Osteoblast (primary cell): Measurements from ENCODE around the gene GNAI2. TPM values are rescaled to one million over a fixed set of nuclear protein-coding genes. Genes with fewer than 3 reads are reported as not detected.
"Not testable (repeated sequence)": the region's sequence is repeated elsewhere in the genome, so short reads cannot be mapped to it uniquely, and the experiment has no call there.

Experiments used
- DNase-seq: peaks from one replicate; pipeline ENCODE4 v3.0.0; 2011; ENCODE audit warnings: low spot score, mixed read lengths; ENCODE audit not compliant: insufficient read length; ENCODE audit errors: missing footprints
- H2AFZ ChIP-seq: 2 replicates; pipeline ENCODE4 v1.6.0; 2011; ENCODE audit warnings: mild to moderate bottlenecking, low read length
- H3K27ac ChIP-seq: 2 replicates; pipeline ENCODE4 v1.5.1; 2011; ENCODE audit warnings: mild to moderate bottlenecking, low read depth, low read length, moderate library complexity
- H3K27me3 ChIP-seq: 2 replicates; pipeline ENCODE4 v1.6.0; 2012; ENCODE audit warnings: mild to moderate bottlenecking, control low read depth, inconsistent platforms, low read length, moderate library complexity; ENCODE audit not compliant: insufficient read depth
- H3K36me3 ChIP-seq: 2 replicates; pipeline ENCODE4 v1.5.1; 2011; ENCODE audit warnings: mild to moderate bottlenecking, low read length, control low read depth, moderate library complexity; ENCODE audit not compliant: insufficient read depth
- H3K4me1 ChIP-seq: 2 replicates; pipeline ENCODE4 v1.5.1; 2011; ENCODE audit warnings: mild to moderate bottlenecking, low read length, control low read depth, moderate library complexity; ENCODE audit not compliant: insufficient read depth
- H3K4me2 ChIP-seq: 2 replicates; pipeline ENCODE4 v1.6.0; 2011; ENCODE audit warnings: mild to moderate bottlenecking, low read length; ENCODE audit not compliant: insufficient read depth
- H3K4me3 ChIP-seq: fragments of 200-600 bp; sonication (generic); 3 replicates; pipeline ENCODE4 v1.5.1; 2012; ENCODE audit warnings: mild to moderate bottlenecking, low read length, inconsistent platforms; ENCODE audit not compliant: insufficient read depth
- H3K79me2 ChIP-seq: 2 replicates; pipeline ENCODE4 v1.6.0; 2012; ENCODE audit warnings: mild to moderate bottlenecking, low read length, control low read depth, inconsistent platforms; ENCODE audit not compliant: insufficient read depth
- H3K9me3 ChIP-seq: 2 replicates; pipeline ENCODE4 v1.5.1; 2011; ENCODE audit warnings: low read depth, low read length, control low read depth
- H4K20me1 ChIP-seq: 2 replicates; pipeline ENCODE4 v1.6.0; 2012; ENCODE audit warnings: mild to moderate bottlenecking, low read length, control low read depth; ENCODE audit not compliant: insufficient read depth
- CTCF ChIP-seq: IDR thresholded peaks from 2 replicates; pipeline ENCODE4 v1.5.1; 2011; ENCODE audit warnings: mild to moderate bottlenecking, low read depth, low read length, moderate library complexity; ENCODE audit errors: extremely low read depth
- total RNA-seq: library from RNA; depleted of rRNA; stranded (reverse); fragments of >200 nt; gene quantifications from 2 replicates; pipeline ENCODE4 v1.2.3, GENCODE V29; 2012

The GNAI2 gene
- total RNA-seq, 1 donor: 223 TPM

GRCh38 chr3:50259432-50260026, 23.5 kb downstream of the GNAI2 start:
- Histone ChIP-seq H3K79me2 (peaks cover 33% of the 10 kb centered on the region), H3K27ac (peak overlapping the region; percentile 65), H2AFZ (no peak overlapping the region), H3K4me1 (peaks cover 29% of the 10 kb centered on the region), H3K9me3 (no peaks in the 10 kb centered on the region), H4K20me1 (peaks cover 23% of the 10 kb centered on the region), H3K4me2 (peak overlapping the region; percentile 85), H3K27me3 (no peaks in the 10 kb centered on the region), H3K4me3 (no peak overlapping the region), H3K36me3 (peaks cover 45% of the 10 kb centered on the region)
- TF ChIP-seq CTCF: no peak
- peak; percentile 88 for DNase-seq

GRCh38 chr3:50260027-50260941, 24.3 kb downstream of the GNAI2 start:
- H3K9me3 ChIP-seq: no peaks in the 10 kb centered on the region
- H3K4me1 ChIP-seq: peaks cover 29% of the 10 kb centered on the region
- peak overlapping the region; percentile 85 for H3K4me2 ChIP-seq
- H3K4me3 ChIP-seq: peak overlapping the region; percentile 66
- no peaks in the 10 kb centered on the region for H3K27me3 ChIP-seq
- peaks cover 16% of the 10 kb centered on the region for H4K20me1 ChIP-seq
- H3K79me2 ChIP-seq: peaks cover 25% of the 10 kb centered on the region
- peak overlapping the region; percentile 65 for H3K27ac ChIP-seq
- H2AFZ ChIP-seq: no peak overlapping the region
- H3K36me3 ChIP-seq: peaks cover 39% of the 10 kb centered on the region
- peak; percentile 100 for DNase-seq
- peak; percentile 75 for TF ChIP-seq CTCF

GRCh38 chr3:50260942-50261441, 25.0 kb downstream of the GNAI2 start:
- Histone ChIP-seq H2AFZ (no peak overlapping the region), H3K9me3 (no peaks in the 10 kb centered on the region), H3K4me2 (peak overlapping the region; percentile 85), H3K4me1 (peaks cover 30% of the 10 kb centered on the region), H4K20me1 (peaks cover 13% of the 10 kb centered on the region), H3K4me3 (peak overlapping the region; percentile 66), H3K27ac (peak overlapping the region; percentile 65), H3K27me3 (no peaks in the 10 kb centered on the region), H3K36me3 (peaks cover 35% of the 10 kb centered on the region), H3K79me2 (peaks cover 21% of the 10 kb centered on the region)
- DNase-seq: peak; percentile 88
- TF ChIP-seq CTCF: no peak

- H3K4me2 ChIP-seq: peak overlapping the region; percentile 85
- no peak overlapping the region for H3K27ac ChIP-seq
Observed at GRCh38 chr3:50261505-50261904, 25.5 kb downstream of the GNAI2 start.

GRCh38 chr3:50262200-50262599, 26.2 kb downstream of the GNAI2 start:
- H3K79me2 ChIP-seq, H3K4me3 ChIP-seq, H2AFZ ChIP-seq, H3K9me3 ChIP-seq, H3K27ac ChIP-seq, DNase-seq, H3K4me2 ChIP-seq, H3K27me3 ChIP-seq, H4K20me1 ChIP-seq: not testable (repeated sequence)
- Histone ChIP-seq H3K36me3 (peaks cover 23% of the 10 kb centered on the region), H3K4me1 (peaks cover 30% of the 10 kb centered on the region)

More at GRCh38 chr3:50261505-50261904, 25.5 kb downstream of the GNAI2 start:
- no peaks in the 10 kb centered on the region for H3K9me3 ChIP-seq
- peaks cover 8% of the 10 kb centered on the region for H4K20me1 ChIP-seq
- no peaks in the 10 kb centered on the region for H3K27me3 ChIP-seq
- no peak overlapping the region for H2AFZ ChIP-seq
- H3K4me3 ChIP-seq: no peak overlapping the region
- DNase-seq: no peak
- peaks cover 16% of the 10 kb centered on the region for H3K79me2 ChIP-seq
- no peak for TF ChIP-seq CTCF
- H3K4me1 ChIP-seq: peaks cover 30% of the 10 kb centered on the region
- H3K36me3 ChIP-seq: peaks cover 30% of the 10 kb centered on the region
